Esophagus mucosa (tissue), 1 donor: ENCODE measurements around the gene GPR158. TPM values are rescaled to one million over a fixed set of nuclear protein-coding genes. Genes with fewer than 3 reads are reported as not detected.

Experiments used
- ATAC-seq: fragments of 200-7000 bp; cut with Tn5 transposase; one replicate; pipeline ENCODE4 v1.9.1; 2020
- total RNA-seq: library from RNA; stranded (reverse); gene quantifications from one replicate; pipeline ENCODE4 v1.2.4, GENCODE V29; 2023
- donor health status: DM: yes; HTN: yes; CAD: no.

Gene GPR158
- total RNA-seq, 1 donor from 2014 or later: not detected

DNA sequence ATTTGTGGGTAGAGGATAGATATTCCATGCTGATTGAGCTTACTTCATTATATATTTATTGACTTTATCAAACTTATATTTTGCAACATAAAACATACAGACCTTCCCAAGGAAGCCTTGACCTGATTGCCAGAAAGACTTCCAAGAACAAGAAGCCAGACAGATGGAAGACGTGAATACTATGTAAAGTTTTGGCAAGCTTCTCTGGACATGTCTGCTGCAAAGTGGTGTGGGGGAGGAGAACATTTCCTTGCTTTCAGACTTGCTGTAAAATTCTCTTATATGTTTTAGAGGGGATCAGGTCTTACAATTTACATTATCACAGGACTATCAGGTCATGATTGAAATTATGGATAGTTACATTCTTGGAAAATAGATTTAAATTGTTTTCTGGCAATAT, 23.4 kb downstream of the GPR158 start:
- ATAC-seq: no peak

- ATAC-seq: no peak
These were observed 32.1 kb downstream of the GPR158 start for GRCh38 chr10:25206693-25207414.

- no peak for ATAC-seq
These were observed 34.8 kb downstream of the GPR158 start for GRCh38 chr10:25209618-25210017.

DNA sequence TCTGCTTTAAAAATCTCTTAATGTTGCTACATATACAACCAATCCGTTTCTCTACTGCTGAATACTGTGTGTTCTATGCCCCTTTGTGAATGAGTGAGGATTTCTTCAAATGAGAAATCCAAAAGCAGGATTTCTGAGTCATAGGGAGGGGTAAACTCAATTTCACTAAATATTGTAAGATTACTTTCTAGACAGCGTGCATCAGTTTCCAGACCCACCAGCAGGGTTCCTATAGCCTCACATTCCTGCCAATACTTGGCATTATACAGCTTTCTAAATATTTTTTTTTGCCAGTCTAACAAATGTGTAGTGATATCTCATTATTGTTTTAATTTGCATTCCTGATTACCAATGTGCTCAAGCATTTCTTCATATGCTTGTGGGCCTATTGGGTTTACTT, 35.5 kb downstream of the GPR158 start:
- ATAC-seq: no peak

DNA sequence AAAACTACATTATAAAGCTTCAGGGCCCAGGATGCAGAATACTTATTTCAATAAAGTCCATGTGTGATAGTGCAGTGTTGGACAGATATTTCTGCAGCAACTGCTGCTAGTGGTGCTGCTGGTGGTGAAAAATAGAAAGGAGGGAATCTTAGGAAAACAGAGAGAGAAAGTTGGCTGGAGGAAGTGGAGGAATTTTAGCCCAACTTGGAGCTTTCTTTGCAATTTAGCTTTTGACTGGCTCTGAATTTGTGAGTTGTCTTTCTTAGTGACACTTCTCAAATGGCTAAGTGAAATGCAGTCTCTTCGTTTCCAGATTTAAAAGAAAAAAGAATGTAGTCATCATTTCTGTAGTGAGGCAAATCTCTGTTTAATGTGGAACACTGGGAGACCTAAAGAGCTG, 45.4 kb downstream of the GPR158 start:
- no peak for ATAC-seq

DNA sequence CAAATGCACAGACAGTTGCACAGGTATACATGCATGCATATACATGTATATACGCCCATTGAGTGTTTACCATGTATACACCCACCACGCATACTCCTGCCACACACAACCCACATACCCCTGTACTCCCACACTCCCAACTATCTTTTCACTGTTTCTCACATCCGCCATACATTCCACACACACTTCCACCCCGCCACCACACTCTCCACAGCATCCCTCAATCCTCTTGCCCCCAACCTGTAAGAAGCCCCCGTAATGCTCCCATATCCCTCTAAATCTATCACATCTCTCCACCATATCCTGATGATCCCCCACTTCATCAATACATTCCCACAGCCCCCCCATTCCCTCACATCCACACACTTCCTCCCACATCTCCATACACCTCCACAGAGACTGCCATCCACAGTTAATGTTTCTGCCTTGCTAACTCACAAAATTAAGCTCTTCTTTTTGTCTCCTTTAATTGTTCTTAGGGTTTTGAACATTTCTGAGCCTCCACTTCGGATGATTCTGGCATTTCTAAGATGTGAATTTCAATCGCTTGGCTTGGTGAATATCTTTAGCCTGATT, 47.4 kb downstream of the GPR158 start:
- no peak for ATAC-seq

DNA sequence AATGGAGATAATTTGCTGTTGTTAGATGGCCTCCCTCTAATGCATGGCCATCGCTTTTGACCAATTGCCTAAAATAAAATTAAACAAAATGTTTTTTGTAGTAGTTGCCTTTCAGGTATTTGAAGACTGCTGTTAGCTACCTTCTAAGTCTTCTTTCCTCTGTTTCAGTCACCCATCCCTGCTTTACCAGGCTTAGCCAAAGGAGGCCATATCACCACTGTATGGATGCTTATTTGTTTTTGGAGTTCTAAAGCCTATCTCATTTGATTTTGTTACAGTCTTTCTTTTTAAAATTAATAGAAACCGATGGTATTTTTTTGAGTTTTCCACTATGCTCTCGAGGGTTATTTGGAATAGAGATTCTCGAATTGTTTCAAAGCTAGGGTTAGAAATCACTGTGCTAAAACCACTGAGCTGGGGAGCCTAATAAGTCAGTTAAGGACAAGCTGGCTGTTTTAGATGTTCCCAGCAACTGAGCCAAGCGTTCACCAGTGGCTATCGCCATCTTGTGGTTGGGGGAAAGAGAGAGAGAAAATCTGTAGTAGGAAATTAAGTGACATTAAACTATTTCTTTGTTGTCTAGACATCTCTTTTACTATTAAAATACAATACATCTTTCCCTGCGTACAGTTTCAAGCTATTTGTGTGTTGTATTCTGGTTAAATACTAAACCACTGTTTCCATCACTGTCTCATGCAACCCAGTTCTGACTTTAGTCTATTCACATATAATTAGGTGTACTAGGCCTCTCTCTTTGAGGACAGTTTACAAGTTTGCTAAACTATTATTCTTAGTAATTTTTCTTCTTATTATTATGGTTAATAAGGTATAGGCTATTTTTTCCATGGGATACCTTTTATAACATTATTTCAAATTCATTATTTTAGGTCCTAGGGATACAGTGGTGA, 52.2 kb downstream of the GPR158 start:
- ATAC-seq: no peak

- no peak for ATAC-seq
These were observed 57.0 kb downstream of the GPR158 start for GRCh38 chr10:25231751-25232150.

- ATAC-seq: no peak
These were observed 57.4 kb downstream of the GPR158 start for GRCh38 chr10:25232204-25232603.

DNA sequence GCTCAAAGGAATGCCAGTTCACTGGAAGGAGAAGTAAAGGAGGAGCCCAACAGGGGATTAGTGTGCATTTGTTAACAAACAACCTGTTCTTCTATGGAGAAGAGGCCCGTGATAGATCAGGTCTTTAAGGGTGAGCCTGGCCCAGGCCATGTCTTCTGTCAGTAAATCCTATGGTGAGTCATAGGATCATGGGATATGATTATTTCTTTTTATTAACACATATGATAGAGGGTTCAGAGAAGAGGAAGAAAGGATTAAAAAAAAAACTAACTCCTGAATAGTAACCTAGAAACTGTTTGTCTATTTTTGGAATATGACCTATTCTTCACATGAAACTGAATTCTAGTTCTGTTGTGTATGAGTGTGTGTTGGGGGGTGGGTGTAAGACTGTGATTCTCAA, 70.4 kb downstream of the GPR158 start:
- ATAC-seq: peak; percentile 26

GRCh38 chr10:25257646-25258045, 82.8 kb downstream of the GPR158 start:
- ATAC-seq: no peak

DNA sequence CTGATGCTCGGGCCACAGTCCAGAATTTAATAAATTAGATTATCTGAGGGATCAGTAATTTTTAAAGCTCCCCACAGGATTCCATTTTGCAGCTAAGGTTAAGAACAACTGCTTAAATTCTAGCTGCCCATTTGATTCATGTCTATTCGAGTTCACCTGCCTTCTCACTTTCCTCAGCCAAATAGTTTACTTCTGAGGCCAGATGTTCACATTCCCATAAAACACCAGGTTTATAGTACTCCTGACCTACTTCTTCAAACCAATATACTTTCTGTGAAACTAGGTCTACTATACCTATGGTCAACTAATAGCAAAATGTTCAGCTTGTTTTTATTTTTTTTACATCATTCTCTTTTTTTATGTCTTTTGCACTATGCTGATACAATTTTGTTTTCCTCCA, 86.3 kb downstream of the GPR158 start:
- no peak for ATAC-seq

- no peak for ATAC-seq
These were observed 86.8 kb downstream of the GPR158 start for GRCh38 chr10:25261558-25261957.

- no peak for ATAC-seq
These were observed 89.1 kb downstream of the GPR158 start for GRCh38 chr10:25263931-25264330.

- ATAC-seq: no peak
These were observed 103.4 kb downstream of the GPR158 start for GRCh38 chr10:25278180-25278579.

- ATAC-seq: no peak
These were observed 105.3 kb downstream of the GPR158 start for GRCh38 chr10:25280076-25280475.

- no peak for ATAC-seq
These were observed 105.8 kb downstream of the GPR158 start for GRCh38 chr10:25280573-25280972.

GRCh38 chr10:25285809-25286208, 111.0 kb downstream of the GPR158 start:
- ATAC-seq: no peak

DNA sequence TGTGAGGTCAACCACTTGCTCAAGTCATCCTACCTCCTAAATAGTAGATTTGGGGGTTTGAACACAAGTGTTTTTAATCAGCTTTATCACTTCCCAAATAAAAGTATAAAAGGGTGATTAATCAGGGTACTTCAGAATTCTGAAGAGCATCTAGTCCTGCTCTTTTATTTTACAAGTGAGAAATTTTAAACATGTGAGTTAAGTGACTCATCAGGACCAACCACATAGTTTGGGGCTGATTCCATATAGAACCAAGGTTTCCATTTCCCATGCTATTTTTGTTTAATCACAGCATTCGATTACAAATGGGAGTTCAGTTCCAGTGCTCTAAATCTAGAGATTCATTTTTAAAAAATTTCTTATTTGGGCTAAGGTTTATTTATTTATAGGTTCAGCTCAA, 113.4 kb downstream of the GPR158 start:
- ATAC-seq: no peak

GRCh38 chr10:25294032-25294926, 119.5 kb downstream of the GPR158 start:
- ATAC-seq: no peak

DNA sequence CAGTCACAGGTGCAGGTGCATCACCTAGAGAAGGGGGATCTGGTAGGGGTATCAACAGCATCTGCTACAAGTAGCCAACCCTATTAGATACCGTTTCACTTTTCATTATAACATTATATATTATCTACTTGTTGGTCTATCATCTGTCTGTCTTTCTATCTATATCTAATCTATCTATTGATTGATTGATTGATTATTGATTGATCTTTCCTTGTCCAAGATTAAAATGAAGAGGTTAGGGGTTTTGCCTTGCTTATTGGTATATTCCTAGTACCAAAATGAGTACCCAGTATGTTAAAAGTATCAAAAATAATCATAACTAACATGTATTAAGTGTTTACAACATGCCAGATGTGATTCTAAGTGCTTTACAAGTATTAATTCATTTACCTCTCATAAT, 121.5 kb downstream of the GPR158 start:
- ATAC-seq: no peak

GRCh38 chr10:25297466-25297865, 122.7 kb downstream of the GPR158 start:
- no peak for ATAC-seq

- ATAC-seq: no peak
These were observed 125.3 kb downstream of the GPR158 start for GRCh38 chr10:25300073-25300472.
